ENCODE data around the gene NPB.

NPB gene

GRCh38 chr17:81900181-81900820 is 1.7 kb upstream of the NPB start:
- no peak for DNase-seq

- no peak for DNase-seq
Measured at GRCh38 chr17:81901167-81902022, 643 bp upstream of the NPB start.

DNA sequence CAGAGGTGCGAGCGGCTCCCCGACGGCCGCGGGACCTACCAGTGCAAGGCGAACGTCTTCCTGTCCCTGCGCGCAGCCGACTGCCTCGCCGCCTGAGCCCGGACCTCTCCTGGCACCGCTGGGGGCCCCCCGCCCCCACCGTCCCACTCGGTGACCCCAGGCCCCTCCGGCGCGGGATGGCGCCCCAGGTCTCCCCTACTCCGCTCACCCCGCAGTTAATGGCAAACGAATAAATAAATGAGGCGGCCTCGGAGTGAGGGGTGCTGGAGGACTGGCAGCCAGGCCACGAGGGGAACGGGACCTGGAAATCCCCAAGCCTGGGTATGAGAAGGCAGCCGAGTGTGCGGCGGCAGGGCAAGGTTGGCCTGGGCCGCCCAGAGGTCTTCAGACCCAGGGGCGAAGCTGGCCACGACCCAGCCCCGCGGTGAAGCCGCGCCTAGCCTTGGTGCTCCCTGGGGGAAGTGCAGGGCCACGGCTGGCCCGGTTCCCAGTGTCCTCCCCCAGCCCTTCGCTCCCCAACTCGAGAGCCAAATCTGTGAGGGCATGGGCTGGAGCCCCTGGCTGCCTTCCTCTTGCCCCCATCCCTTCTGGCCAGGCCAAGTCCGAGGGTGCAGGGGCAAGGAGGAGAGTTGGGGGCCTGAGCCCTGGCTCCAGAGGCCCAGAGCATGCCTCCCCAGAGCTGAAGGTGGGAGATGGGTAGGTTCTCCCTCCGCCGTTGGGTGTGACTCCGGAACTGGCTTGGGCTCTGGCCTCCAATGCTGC is 796 bp downstream of the NPB start:
- no peak for DNase-seq

GRCh38 chr17:81903415-81903831 is 1.4 kb downstream of the NPB start:
- DNase-seq = no peak

DNA sequence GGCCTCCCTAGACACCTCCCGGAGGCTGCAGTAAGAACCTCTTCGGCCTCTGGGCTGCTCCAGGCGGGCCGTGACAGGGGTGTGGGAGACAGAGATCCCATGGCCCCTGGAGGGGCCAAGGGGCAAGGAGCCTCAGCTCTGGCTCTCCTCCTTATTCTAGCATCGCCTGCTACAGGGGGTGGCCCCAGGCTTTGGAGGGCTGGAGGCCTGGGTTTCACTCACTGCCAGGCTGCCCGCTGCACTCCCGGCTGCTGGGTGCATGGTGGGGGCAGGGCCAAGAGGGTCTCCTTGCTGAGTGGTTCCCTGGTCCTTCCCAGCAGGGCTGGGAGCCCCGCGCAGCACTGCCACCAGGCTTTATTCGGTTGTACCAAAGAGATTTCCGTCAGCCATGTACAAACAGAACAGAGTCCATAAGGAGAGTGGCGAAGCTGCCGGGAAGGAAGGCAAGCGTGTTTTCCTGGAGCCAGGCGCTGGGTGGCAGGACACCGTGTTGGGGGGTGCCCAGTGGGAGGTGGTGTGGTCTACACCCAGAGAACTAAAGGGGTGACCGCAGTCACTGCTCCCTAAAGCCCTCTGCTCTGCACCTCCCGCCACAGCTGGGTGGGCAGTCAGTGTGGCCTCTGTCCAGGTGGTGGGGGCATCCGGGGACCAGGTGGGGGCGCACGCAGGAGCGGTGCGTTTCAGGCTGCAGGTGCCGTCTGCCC is 2.0 kb downstream of the NPB start:
- no peak for DNase-seq

- DNase-seq = no peak
Measured at GRCh38 chr17:81904600-81905423, 2.8 kb downstream of the NPB start.

GRCh38 chr17:81905424-81905875 is 3.4 kb downstream of the NPB start:
- DNase-seq = no peak

GRCh38 chr17:81905993-81906392 is 4.0 kb downstream of the NPB start:
- no peak for DNase-seq

- DNase-seq = no peak
Measured at GRCh38 chr17:81906476-81907218, 4.6 kb downstream of the NPB start.

GRCh38 chr17:81907219-81908145 is 5.4 kb downstream of the NPB start:
- DNase-seq = no peak

- no peak for DNase-seq
Measured at GRCh38 chr17:81908793-81909192, 6.8 kb downstream of the NPB start.

GRCh38 chr17:81909231-81909630 is 7.2 kb downstream of the NPB start:
- no peak for DNase-seq

DNA sequence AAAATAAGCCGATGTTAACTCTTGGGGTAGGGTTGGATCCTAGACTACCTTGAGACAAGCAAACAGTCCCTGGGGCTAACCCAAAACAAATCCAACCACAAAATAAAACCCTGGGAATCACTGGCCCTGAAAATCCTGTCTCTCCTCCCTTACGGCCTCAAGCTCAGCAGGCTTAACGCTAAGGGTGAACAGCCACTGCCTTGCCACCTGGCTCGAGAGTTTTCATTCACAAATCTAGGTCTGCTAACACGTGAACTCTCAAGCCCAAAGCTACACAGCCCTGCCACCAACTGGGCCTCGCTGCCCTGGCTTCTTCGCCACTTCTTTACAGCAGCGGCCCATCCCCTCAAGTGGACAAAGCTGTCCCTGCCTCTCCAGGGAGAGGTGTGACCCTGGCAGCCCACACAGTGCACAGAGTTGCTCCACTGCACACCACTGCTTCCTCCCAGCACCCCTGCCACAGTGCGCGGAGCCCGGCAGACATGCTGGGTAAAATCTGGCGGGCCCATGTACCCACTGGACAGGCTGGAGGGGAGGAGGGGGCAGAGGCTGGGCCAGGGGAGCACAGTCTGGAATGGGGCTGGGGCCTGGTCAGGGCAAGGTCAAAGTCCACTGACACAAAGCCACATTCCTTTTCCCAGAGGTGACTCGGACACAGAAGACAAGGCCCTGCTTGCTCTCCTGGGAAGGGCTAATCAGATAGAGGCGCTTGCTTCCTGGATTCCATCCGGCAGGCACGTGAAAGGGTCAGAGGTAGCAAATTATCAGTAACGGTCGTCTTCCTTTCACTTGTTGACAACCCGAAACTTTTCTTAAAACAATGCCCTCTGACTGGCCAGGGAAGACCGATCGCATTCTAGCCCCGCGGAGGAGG is 8.2 kb downstream of the NPB start:
- no peak for DNase-seq

DNA sequence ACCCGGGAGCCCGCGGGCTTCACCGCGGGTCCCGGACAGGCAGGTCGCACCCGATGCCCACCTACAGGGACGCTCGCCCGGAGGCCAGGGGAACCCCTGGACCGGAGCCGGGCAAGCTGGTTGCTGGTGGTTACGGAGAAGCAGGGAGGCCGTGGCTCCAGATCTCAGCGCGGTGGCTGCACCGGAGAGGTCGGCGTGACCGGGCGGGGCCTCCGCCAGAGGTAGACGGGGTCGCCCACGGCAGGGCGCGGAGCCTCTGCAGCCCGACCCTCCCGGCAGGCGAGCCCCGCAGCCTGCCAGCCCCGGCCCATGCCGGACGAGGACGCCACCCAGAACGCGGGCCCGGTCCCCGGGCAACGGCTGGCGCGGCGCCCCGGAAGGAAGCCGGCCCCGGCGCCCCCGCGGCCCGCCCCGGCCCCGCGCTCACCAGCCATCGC is 8.8 kb downstream of the NPB start:
- no peak for DNase-seq

GRCh38 chr17:81911277-81911961 is 9.4 kb downstream of the NPB start, which contains the start of gene PCYT2:
PCYT2 (minus strand) TSS chr17:81911399; CDS start chr17:81911355, 44 bp downstream.
- DNase-seq = peak; percentile 42

DNA sequence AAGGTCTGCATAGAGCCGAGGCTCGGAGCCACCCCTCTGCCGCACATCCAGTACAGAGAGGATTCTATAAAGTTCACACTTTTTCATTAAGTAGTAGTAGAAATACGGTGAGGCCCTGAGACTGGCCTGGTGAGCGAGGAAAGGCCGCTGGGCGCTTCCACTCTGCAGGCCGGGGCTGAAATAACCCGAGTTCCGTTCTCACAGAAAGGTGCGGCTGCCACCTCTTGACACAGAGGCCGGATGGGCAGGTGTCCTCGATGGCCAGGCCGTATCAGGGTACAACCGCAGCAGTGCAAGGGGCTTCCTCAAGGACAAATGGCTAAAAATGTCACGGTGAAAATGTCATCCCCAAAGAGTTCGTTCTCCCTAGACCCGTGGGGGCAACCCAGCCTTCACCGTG is 9.9 kb downstream of the NPB start:
- no peak for DNase-seq

DNA sequence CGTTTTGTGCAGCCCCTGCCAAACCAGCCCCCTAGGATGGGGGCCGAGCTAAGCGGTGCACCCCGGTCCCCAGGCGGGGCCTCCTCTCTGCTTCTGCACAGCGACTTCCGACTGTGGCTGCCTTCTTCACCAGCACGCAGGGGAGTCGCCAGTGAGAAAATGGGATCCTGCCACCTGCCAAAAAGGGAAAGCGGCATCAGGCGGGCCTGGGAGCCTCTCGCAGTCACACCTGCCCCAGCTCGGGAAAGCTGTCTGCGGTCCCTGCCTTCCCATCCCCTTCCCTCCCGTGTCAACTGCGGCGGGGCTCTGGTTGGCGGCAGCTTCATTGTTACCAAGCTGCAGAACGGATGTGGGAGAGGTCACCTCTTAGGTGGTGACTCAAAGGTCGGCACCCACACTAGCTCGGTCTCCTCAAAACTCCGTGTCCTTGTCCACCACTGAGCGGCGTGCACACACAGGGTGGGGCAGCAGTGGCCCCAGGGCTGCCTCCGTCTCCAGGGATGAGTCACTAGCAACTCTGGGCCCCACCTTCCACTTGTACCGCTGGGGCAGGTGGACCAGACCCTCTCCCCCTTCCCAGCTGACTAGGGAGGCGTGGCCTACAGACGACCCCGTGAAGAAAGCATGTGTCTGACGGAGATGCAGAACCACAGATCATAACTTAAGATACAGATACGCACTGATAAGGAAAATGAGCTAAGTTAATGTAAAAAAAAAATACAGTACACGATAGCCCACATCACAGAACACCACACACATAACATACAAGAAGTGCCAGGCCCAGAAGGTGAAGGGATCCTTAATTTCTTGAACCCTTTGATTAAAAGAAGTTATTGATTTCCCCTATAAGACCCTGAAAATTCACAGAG is 10.6 kb downstream of the NPB start:
- DNase-seq = no peak
